A549 (cell line): ENCODE data around the gene CCDC7. TPM values are rescaled to one million over a fixed set of nuclear protein-coding genes. Genes with fewer than 3 reads are reported as not detected.

Source experiments
- ATAC-seq, 2 experiments: fragments of 200-7000 bp in 1 of 2; fragments of >200 bp in 1 of 2; cut with Nextera tagmentation in 1 of 2; cut with Tn5 transposase in 1 of 2; 3 replicates each; pipeline versions ENCODE4 v1.8.0 to v1.9.1; 2018 to 2020; ENCODE audit warnings: mild to moderate bottlenecking in 1 of 2, moderate library complexity in 1 of 2
- CTCF ChIA-PET: fragments of 300-600 bp; sonication (Branson Sonifier 250); formaldehyde crosslinking; extraction: SDS; loops from one replicate; lab custom pipeline; 2021; ENCODE audit warnings: antibody characterized with exemption, inconsistent platforms; lab: Yijun Ruan, JAX
- POLR2A ChIA-PET: fragments of 350-600 bp; formaldehyde crosslinking; extraction: SDS; loops from one replicate; lab custom pipeline; 2021; ENCODE audit warnings: antibody characterized with exemption, inconsistent platforms; lab: Yijun Ruan, JAX
- DNase-seq, 2 experiments: peaks; one replicate each; pipeline versions ENCODE4 v3.0.0 to v3.0.0-alpha.2; 2011 to 2016; ENCODE audit warnings: low read depth in 1 of 2, low spot score in 1 of 2
- FAIRE-seq: peaks from 2 replicates; lab custom pipeline; 2011; peaks lifted over from hg19 to GRCh38; lab: Jason Lieb, UNC
- H3K27ac ChIP-seq, 2 experiments: fragments of >200 bp; sonication (Bioruptor Twin); formaldehyde crosslinking; 3 replicates each; pipeline ENCODE4 v1.5.1; 2016 to 2017
- H3K4me1 ChIP-seq: fragments of >200 bp; sonication (Bioruptor Twin); formaldehyde crosslinking; 3 replicates; pipeline ENCODE4 v1.6.1; 2016
- H3K4me2 ChIP-seq: fragments of >200 bp; sonication (Bioruptor Twin); formaldehyde crosslinking; 3 replicates; pipeline ENCODE4 v1.6.1; 2016
- H3K4me3 ChIP-seq: fragments of >200 bp; sonication (Bioruptor Twin); formaldehyde crosslinking; 3 replicates; pipeline ENCODE4 v1.5.1; 2016
- H3K9me3 ChIP-seq: fragments of >200 bp; sonication (Bioruptor Twin); formaldehyde crosslinking; 3 replicates; pipeline ENCODE4 v1.6.1; 2016
- BHLHE40 ChIP-seq: IDR thresholded peaks from 2 replicates; pipeline ENCODE4 v1.6.1; 2012; ENCODE audit warnings: low read depth, low read length, inconsistent platforms
- CBX2 ChIP-seq: fragments of 200-600 bp; sonication (generic); IDR thresholded peaks from 2 replicates; pipeline ENCODE4 v1.6.1; 2016; ENCODE audit warnings: low read depth, mild to moderate bottlenecking, borderline replicate concordance
- CEBPB ChIP-seq, 2 experiments: fragments of >200 bp in 1 of 2; sonication (Bioruptor Twin) in 1 of 2; formaldehyde crosslinking in 1 of 2; IDR thresholded peaks; 2 replicates each; pipeline ENCODE4 v1.6.1; 2012 to 2016
- FOSL2 ChIP-seq, 2 experiments: fragments of 450-650 bp in 1 of 2; fragments of >200 bp in 1 of 2; sonication (Bioruptor Twin) in 1 of 2; formaldehyde crosslinking; IDR thresholded peaks; 2 replicates each; pipeline versions ENCODE4 v1.5.0 to v1.6.1; 2016 to 2020; ENCODE audit warnings: mild to moderate bottlenecking in 1 of 2, moderate library complexity in 1 of 2
- FOXS1 ChIP-seq: fragments of 250-450 bp; sonication (Bioruptor Pico); IDR thresholded peaks from 2 replicates; pipeline ENCODE4 v1.5.0; 2020; ENCODE audit warnings: mild to moderate bottlenecking, moderate library complexity
- GATA3 ChIP-seq: IDR thresholded peaks from 2 replicates; pipeline ENCODE4 v1.6.1; 2012; ENCODE audit warnings: borderline replicate concordance
- HEYL ChIP-seq: fragments of 250-450 bp; sonication (Bioruptor Pico); IDR thresholded peaks from 2 replicates; pipeline ENCODE4 v1.8.0; 2021; ENCODE audit warnings: mild to moderate bottlenecking, moderate library complexity
- JUN ChIP-seq, 2 experiments: fragments of >200 bp; sonication (Bioruptor Twin); formaldehyde crosslinking; IDR thresholded peaks; 2 replicates in 1 of 2; 3 replicates in 1 of 2; pipeline ENCODE4 v1.6.1; 2016 to 2017
- MAFK ChIP-seq: fragments of 450-650 bp; IDR thresholded peaks from 2 replicates; pipeline ENCODE4 v1.6.1; 2014; ENCODE audit not compliant: partially characterized antibody
- MYC ChIP-seq: IDR thresholded peaks from 2 replicates; pipeline ENCODE4 v1.6.1; 2012; ENCODE audit warnings: mild to moderate bottlenecking, inconsistent platforms, low read length, improper control_type of control experiment, borderline replicate concordance
- PBX3 ChIP-seq: IDR thresholded peaks from 2 replicates; pipeline ENCODE4 v1.6.1; 2012
- PHF8 ChIP-seq: fragments of 200-600 bp; sonication (generic); IDR thresholded peaks from 2 replicates; pipeline ENCODE4 v1.6.1; 2016; ENCODE audit warnings: low read depth, mild to moderate bottlenecking, antibody characterized with exemption, moderate library complexity, borderline replicate concordance
- POLR2A ChIP-seq: IDR thresholded peaks from 2 replicates; pipeline ENCODE4 v1.6.1; 2012; ENCODE audit warnings: mild to moderate bottlenecking, low read length
- POLR2AphosphoS2 ChIP-seq: conservative IDR thresholded peaks from 2 replicates; pipeline ENCODE4 v1.6.1; 2012; ENCODE audit warnings: low read length, improper control_type of control experiment, inconsistent platforms
- RAD21 ChIP-seq, 2 experiments: fragments of >200 bp in 1 of 2; sonication (Bioruptor Twin) in 1 of 2; formaldehyde crosslinking in 1 of 2; IDR thresholded peaks in 1 of 2; conservative IDR thresholded peaks in 1 of 2; 2 replicates in 1 of 2; 3 replicates in 1 of 2; pipeline ENCODE4 v1.6.1; 2012 to 2018; ENCODE audit warnings: inconsistent platforms in 1 of 2
- RCOR1 ChIP-seq: fragments of 150-350 bp; IDR thresholded peaks from 2 replicates; pipeline ENCODE4 v1.6.1; 2014; ENCODE audit warnings: antibody characterized with exemption, low read length, low read depth
- RFX5 ChIP-seq: fragments of 450-650 bp; IDR thresholded peaks from 2 replicates; pipeline ENCODE4 v1.7.1; 2014; ENCODE audit warnings: antibody characterized with exemption, mild to moderate bottlenecking, moderate library complexity
- SMC3 ChIP-seq: fragments of >200 bp; sonication (Bioruptor Twin); formaldehyde crosslinking; IDR thresholded peaks from 3 replicates; pipeline ENCODE4 v1.6.1; 2018; ENCODE audit warnings: inconsistent platforms
- TFCP2L1 ChIP-seq: fragments of 250-450 bp; sonication (Bioruptor Pico); IDR thresholded peaks from 2 replicates; pipeline ENCODE4 v1.5.0; 2021; ENCODE audit warnings: mild to moderate bottlenecking
- ZFP36 ChIP-seq: fragments of 450-650 bp; IDR thresholded peaks from 2 replicates; pipeline ENCODE4 v1.6.1; 2014; ENCODE audit warnings: borderline replicate concordance; ENCODE audit not compliant: partially characterized antibody
- ZNF302 ChIP-seq: fragments of 250-450 bp; sonication (Bioruptor Pico); IDR thresholded peaks from 2 replicates; pipeline ENCODE4 v1.9.0; 2021; ENCODE audit warnings: inconsistent platforms, mild to moderate bottlenecking, moderate library complexity
- WGBS: methylation state at CpG from one replicate; pipeline ENCODE4 v1.1.6; 2017; ENCODE audit errors: missing lambda C conversion rate; 5-methylcytosine and 5-hydroxymethylcytosine counted together
- polyA minus RNA-seq: library from RNA; depleted of rRNA, polyadenylated mRNA; stranded (reverse); fragments of >200 nt; gene quantifications from 2 replicates; pipeline ENCODE4 v1.2.3, GENCODE V29; 2011; rRNA and poly(A)+ RNA removed
- polyA plus RNA-seq, 4 experiments: library from polyadenylated mRNA; depleted of rRNA in 3 of 4; stranded (reverse); fragments of >200 nt; fragmentation: RNase III in 1 of 4; extraction: RNeasy Plus Mini Kit Qiagen cat#74134 plus additional on column Dnase treatment in 1 of 4; gene quantifications; 2 replicates in 3 of 4; 3 replicates in 1 of 4; pipeline ENCODE4 v1.2.3, GENCODE V29; 2011 to 2017
- TF ChIP-seq, protein P1 (sequence below): IDR thresholded peaks from 2 replicates; pipeline ENCODE4 v1.6.1; 2012; ENCODE audit warnings: low read depth, borderline replicate concordance
- TF ChIP-seq, protein P2 (sequence below): IDR thresholded peaks from 2 replicates; pipeline ENCODE4 v1.6.1; 2012
- TF ChIP-seq, protein P3 (sequence below): fragments of >200 bp; sonication (Bioruptor Twin); formaldehyde crosslinking; IDR thresholded peaks from 3 replicates; pipeline ENCODE4 v1.5.1; 2016
- TF ChIP-seq, protein P4 (sequence below): fragments of 250-450 bp; sonication (Bioruptor Pico); IDR thresholded peaks from 2 replicates; pipeline ENCODE4 v1.5.0; 2021; ENCODE audit warnings: mild to moderate bottlenecking, moderate library complexity, borderline replicate concordance
- TF ChIP-seq, protein P5 (sequence below): fragments of >200 bp; sonication (Bioruptor Twin); formaldehyde crosslinking; IDR thresholded peaks from 3 replicates; pipeline ENCODE4 v1.6.1; 2016
- TF ChIP-seq, protein P6 (sequence below): fragments of 200-600 bp; sonication (generic); IDR thresholded peaks from 2 replicates; pipeline ENCODE4 v1.6.1; 2016; ENCODE audit warnings: antibody characterized with exemption, mild to moderate bottlenecking, moderate library complexity

The CCDC7 gene
- polyA plus RNA-seq (2011; rRNA removed) (2.7 and 2.9 TPM in 2 replicates), polyA plus RNA-seq (2017; fragmentation: RNase III; extraction: RNeasy Plus Mini Kit Qiagen cat#74134 plus additional on column Dnase treatment) (1.2 to 1.6 TPM (median 1.3 TPM) in 3 replicates), polyA minus RNA-seq (1.4 and 2.4 TPM in 2 replicates)
- polyA plus RNA-seq (2012; cell fraction: cytosol; rRNA removed), result 0.48 and 0.52 TPM in 2 replicates
- polyA plus RNA-seq (2012; cell fraction: nucleus; rRNA removed), result 0.31 and 0.62 TPM in 2 replicates

DNA sequence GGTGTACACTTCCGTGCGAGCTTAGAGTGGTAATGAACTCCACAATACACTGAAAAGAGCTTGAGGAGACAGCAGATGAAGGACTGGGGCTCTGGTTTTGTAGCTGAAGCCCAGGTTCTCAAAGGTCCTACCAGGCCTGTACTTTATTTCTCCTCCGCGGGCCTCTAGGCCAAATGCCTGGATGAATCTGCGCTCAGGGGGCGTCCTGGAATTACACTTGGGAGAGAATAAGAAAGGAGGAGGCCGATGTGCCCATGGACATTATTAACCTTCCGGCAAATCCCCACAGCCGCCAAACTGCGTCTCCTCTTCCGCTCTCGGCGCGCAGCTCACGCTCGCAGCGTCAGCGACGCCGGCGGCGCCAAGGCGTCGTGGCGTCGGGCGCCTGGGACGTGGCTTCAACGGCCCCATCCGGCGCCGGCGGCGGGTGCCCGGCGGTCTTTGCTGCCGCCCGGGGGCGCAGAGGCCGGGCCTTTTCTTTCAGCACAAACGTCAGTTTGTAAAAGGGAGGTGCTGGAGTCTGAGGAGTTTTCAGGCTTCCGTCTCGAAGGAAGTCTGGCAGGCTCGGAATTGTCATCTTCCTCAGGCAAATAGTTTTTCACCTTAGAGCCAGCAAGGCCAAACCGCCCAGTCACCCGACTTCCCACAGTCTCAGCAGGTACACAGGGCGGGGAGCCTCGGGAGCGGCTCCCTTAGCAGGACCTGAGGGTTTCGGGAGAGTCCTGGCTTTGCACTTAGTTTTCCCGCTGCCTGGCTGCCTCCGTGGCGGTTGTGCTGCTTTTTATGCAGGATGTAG lies at the start of gene CCDC7:
Gene CCDC7, plus strand, starts transcription at position 401 of the 796 bp plus-strand sequence. CDS start 5,503 bp downstream, outside the sequence.
- ATAC-seq, result peak; percentile 97
- TF ChIP-seq ZFP36 (no peak), JUN (IDR thresholded peaks at IDR 0.05) (peak; percentile 80 to 88), CEBPB (IDR thresholded peaks at IDR 0.05) (no peak; a peak in 1 of 4 replicates), CBX2 (no peak), GATA3 (peak; percentile 22), MAFK (no peak), FOSL2 (IDR thresholded peaks at IDR 0.05) (no peak), FOSL2 (CRISPR knock-in tag; IDR thresholded peaks at IDR 0.05) (0 out of 2 replicates have a peak, but pooled peaks have one; percentile 2), RAD21 (conservative IDR thresholded peaks at IDR 0.05 in 1 of 2, IDR thresholded peaks at IDR 0.05 in 1 of 2) (peak; percentile 38 to 72; a peak in 4 of 5 replicates), RFX5 (peak; percentile 50; the same call in 1 of the 2 replicates), RCOR1 (no peak), FOXS1 (CRISPR knock-in tag) (no peak), PBX3 (no peak), SMC3 (peak; percentile 65), HEYL (CRISPR knock-in tag) (no peak), TFCP2L1 (CRISPR knock-in tag) (no peak), POLR2AphosphoS2 (no peak), BHLHE40 (no peak), ZNF302 (CRISPR knock-in tag) (no peak), PHF8 (peak; percentile 83), MYC (no peak), POLR2A (peak; percentile 83)
- TF ChIP-seq, protein P1, sequence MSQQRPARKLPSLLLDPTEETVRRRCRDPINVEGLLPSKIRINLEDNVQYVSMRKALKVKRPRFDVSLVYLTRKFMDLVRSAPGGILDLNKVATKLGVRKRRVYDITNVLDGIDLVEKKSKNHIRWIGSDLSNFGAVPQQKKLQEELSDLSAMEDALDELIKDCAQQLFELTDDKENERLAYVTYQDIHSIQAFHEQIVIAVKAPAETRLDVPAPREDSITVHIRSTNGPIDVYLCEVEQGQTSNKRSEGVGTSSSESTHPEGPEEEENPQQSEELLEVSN, result peak; percentile 86
- TF ChIP-seq, protein P2, sequence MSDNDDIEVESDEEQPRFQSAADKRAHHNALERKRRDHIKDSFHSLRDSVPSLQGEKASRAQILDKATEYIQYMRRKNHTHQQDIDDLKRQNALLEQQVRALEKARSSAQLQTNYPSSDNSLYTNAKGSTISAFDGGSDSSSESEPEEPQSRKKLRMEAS, result peak; percentile 85
- TF ChIP-seq, protein P3, sequence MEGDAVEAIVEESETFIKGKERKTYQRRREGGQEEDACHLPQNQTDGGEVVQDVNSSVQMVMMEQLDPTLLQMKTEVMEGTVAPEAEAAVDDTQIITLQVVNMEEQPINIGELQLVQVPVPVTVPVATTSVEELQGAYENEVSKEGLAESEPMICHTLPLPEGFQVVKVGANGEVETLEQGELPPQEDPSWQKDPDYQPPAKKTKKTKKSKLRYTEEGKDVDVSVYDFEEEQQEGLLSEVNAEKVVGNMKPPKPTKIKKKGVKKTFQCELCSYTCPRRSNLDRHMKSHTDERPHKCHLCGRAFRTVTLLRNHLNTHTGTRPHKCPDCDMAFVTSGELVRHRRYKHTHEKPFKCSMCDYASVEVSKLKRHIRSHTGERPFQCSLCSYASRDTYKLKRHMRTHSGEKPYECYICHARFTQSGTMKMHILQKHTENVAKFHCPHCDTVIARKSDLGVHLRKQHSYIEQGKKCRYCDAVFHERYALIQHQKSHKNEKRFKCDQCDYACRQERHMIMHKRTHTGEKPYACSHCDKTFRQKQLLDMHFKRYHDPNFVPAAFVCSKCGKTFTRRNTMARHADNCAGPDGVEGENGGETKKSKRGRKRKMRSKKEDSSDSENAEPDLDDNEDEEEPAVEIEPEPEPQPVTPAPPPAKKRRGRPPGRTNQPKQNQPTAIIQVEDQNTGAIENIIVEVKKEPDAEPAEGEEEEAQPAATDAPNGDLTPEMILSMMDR, result peak; percentile 56
- TF ChIP-seq, protein P4, sequence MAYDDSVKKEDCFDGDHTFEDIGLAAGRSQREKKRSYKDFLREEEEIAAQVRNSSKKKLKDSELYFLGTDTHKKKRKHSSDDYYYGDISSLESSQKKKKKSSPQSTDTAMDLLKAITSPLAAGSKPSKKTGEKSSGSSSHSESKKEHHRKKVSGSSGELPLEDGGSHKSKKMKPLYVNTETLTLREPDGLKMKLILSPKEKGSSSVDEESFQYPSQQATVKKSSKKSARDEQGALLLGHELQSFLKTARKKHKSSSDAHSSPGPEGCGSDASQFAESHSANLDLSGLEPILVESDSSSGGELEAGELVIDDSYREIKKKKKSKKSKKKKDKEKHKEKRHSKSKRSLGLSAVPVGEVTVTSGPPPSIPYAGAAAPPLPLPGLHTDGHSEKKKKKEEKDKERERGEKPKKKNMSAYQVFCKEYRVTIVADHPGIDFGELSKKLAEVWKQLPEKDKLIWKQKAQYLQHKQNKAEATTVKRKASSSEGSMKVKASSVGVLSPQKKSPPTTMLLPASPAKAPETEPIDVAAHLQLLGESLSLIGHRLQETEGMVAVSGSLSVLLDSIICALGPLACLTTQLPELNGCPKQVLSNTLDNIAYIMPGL (CRISPR knock-in tag), result no peak
- TF ChIP-seq, protein P5, sequence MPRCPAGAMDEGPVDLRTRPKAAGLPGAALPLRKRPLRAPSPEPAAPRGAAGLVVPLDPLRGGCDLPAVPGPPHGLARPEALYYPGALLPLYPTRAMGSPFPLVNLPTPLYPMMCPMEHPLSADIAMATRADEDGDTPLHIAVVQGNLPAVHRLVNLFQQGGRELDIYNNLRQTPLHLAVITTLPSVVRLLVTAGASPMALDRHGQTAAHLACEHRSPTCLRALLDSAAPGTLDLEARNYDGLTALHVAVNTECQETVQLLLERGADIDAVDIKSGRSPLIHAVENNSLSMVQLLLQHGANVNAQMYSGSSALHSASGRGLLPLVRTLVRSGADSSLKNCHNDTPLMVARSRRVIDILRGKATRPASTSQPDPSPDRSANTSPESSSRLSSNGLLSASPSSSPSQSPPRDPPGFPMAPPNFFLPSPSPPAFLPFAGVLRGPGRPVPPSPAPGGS, result 0 out of 3 replicates have a peak, but pooled peaks have one; percentile 51
- TF ChIP-seq, protein P6, sequence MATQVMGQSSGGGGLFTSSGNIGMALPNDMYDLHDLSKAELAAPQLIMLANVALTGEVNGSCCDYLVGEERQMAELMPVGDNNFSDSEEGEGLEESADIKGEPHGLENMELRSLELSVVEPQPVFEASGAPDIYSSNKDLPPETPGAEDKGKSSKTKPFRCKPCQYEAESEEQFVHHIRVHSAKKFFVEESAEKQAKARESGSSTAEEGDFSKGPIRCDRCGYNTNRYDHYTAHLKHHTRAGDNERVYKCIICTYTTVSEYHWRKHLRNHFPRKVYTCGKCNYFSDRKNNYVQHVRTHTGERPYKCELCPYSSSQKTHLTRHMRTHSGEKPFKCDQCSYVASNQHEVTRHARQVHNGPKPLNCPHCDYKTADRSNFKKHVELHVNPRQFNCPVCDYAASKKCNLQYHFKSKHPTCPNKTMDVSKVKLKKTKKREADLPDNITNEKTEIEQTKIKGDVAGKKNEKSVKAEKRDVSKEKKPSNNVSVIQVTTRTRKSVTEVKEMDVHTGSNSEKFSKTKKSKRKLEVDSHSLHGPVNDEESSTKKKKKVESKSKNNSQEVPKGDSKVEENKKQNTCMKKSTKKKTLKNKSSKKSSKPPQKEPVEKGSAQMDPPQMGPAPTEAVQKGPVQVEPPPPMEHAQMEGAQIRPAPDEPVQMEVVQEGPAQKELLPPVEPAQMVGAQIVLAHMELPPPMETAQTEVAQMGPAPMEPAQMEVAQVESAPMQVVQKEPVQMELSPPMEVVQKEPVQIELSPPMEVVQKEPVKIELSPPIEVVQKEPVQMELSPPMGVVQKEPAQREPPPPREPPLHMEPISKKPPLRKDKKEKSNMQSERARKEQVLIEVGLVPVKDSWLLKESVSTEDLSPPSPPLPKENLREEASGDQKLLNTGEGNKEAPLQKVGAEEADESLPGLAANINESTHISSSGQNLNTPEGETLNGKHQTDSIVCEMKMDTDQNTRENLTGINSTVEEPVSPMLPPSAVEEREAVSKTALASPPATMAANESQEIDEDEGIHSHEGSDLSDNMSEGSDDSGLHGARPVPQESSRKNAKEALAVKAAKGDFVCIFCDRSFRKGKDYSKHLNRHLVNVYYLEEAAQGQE, result no peak

More for the DNA sequence above, at the start of gene CCDC7:
- ChIA-PET CTCF (interaction anchor here (0.8 to 1.1 kb wide), 5 partner anchors 8 to 564 kb away, joined by 3 to 4 read pairs (median 3); no protein-coding TSS in a partner anchor), POLR2A (interaction anchor here (1.2 kb wide), 3 partner anchors 9 to 100 kb away, joined by 4 to 7 read pairs (median 5); no protein-coding TSS in a partner anchor)
- DNase-seq (peak; percentile 57 to 87), FAIRE-seq (peak; percentile 72)
- WGBS, result 2% methylated on average over 37 of the region's 53 CpGs
- H3K4me1 ChIP-seq, result peaks cover 8% of the 10 kb centered on the region; the same call in 2 of the 3 replicates
- H3K4me3 ChIP-seq, result peak within 1 kb of the TSS; percentile 55
- H3K4me2 ChIP-seq, result peak within 1 kb of the TSS; percentile 86
- H3K9me3 ChIP-seq, result no peaks in the 10 kb centered on the region
- peak within 1 kb of the TSS; percentile 90 to 91 for H3K27ac ChIP-seq
